Activated CD4-positive, alpha-beta T cell treated with anti-CD3 and anti-CD28 coated beads, Interleukin-2, amount 10 ng/mL, durations not matched to agents 24 days and 14 days (primary cell): Measurements from ENCODE around the gene PALMD. TPM values are rescaled to one million over a fixed set of nuclear protein-coding genes. Genes with fewer than 3 reads are reported as not detected.
A peak's percentile ranks its signal among the peaks of the same experiment; 100 is the strongest.

ENCODE experiments used
- DNase-seq: peaks from one replicate; pipeline ENCODE4 v3.0.0; 2022
- H3K27ac Mint-ChIP-seq: one replicate; pipeline ENCODE4 v1.8.0; 2022; ENCODE audit warnings: mild to moderate bottlenecking, mixed read lengths
- H3K27me3 Mint-ChIP-seq: one replicate; pipeline ENCODE4 v1.8.0; 2022; ENCODE audit warnings: mixed read lengths
- H3K36me3 Mint-ChIP-seq: one replicate; pipeline ENCODE4 v1.8.0; 2022; ENCODE audit warnings: low read depth, mild to moderate bottlenecking, mixed read lengths
- H3K4me1 Mint-ChIP-seq: one replicate; pipeline ENCODE4 v1.8.0; 2021; ENCODE audit warnings: mixed read lengths
- H3K4me3 Mint-ChIP-seq: one replicate; pipeline ENCODE4 v1.8.0; 2022; ENCODE audit warnings: mild to moderate bottlenecking, moderate library complexity, mixed read lengths
- H3K9me3 Mint-ChIP-seq: one replicate; pipeline ENCODE4 v1.8.0; 2021; ENCODE audit warnings: mixed read lengths
- intact Hi-C: fragments of 100-400 bp; cut with micrococcal nuclease; formaldehyde crosslinking; loops from one replicate; pipeline ENCODE4 v1.15.1; 2023
- total RNA-seq: library from RNA; stranded (reverse); gene quantifications from 2 replicates; pipeline ENCODE4 v1.2.3, GENCODE V29; 2022

Gene PALMD
- total RNA-seq, 1 donor from 2014 or later = not detected

- Mint-ChIP-seq H3K27me3 (peaks cover 21% of the 10 kb centered on the region), H3K4me3 (no peak overlapping the region), H3K4me1 (no peaks in the 10 kb centered on the region), H3K36me3 (no peaks in the 10 kb centered on the region), H3K27ac (no peak overlapping the region), H3K9me3 (no peaks in the 10 kb centered on the region)
- DNase-seq = no peak
- intact Hi-C loops = no loop called here
Measured at GRCh38 chr1:99675994-99676393, 30.1 kb downstream of the PALMD start.

GRCh38 chr1:99676876-99677275 lies 31.0 kb downstream of the PALMD start:
- DNase-seq = no peak
- Mint-ChIP-seq H3K4me1 (no peaks in the 10 kb centered on the region), H3K36me3 (no peaks in the 10 kb centered on the region), H3K9me3 (no peaks in the 10 kb centered on the region), H3K27me3 (peaks cover 23% of the 10 kb centered on the region), H3K27ac (no peak overlapping the region), H3K4me3 (no peak overlapping the region)
- intact Hi-C loops = no loop called here

DNA sequence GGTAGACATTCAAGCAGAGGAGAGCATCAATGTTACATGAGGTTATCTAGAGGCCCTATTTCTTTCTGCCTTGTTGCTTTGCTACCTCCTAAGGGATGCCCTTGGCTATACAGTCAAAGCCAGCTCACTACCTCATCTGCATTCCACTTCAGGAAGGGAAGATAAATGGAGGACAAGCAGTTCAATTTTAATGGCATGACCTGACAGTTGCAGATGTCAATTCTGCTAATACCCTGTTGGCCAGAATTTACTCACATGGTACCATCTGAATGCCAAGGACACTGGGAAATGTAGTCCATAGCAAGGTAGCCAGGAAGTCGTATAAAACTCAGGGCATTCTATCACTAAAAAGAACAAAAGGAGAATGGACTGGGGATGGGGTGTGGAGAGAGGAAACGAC lies 31.5 kb downstream of the PALMD start:
- Mint-ChIP-seq H3K4me3 (no peak overlapping the region), H3K9me3 (no peaks in the 10 kb centered on the region), H3K27ac (no peak overlapping the region), H3K27me3 (peaks cover 21% of the 10 kb centered on the region), H3K36me3 (no peaks in the 10 kb centered on the region), H3K4me1 (no peaks in the 10 kb centered on the region)
- intact Hi-C loops = no loop called here
- DNase-seq = no peak

GRCh38 chr1:99680270-99680669 lies 34.4 kb downstream of the PALMD start:
- H3K27ac Mint-ChIP-seq = no peak overlapping the region
- no peak overlapping the region for H3K4me3 Mint-ChIP-seq
- H3K36me3 Mint-ChIP-seq = no peaks in the 10 kb centered on the region
- no peaks in the 10 kb centered on the region for H3K9me3 Mint-ChIP-seq
- DNase-seq = peak; percentile 50
- peaks cover 8% of the 10 kb centered on the region for H3K27me3 Mint-ChIP-seq
- H3K4me1 Mint-ChIP-seq = no peaks in the 10 kb centered on the region
- intact Hi-C loops = no loop called here

DNA sequence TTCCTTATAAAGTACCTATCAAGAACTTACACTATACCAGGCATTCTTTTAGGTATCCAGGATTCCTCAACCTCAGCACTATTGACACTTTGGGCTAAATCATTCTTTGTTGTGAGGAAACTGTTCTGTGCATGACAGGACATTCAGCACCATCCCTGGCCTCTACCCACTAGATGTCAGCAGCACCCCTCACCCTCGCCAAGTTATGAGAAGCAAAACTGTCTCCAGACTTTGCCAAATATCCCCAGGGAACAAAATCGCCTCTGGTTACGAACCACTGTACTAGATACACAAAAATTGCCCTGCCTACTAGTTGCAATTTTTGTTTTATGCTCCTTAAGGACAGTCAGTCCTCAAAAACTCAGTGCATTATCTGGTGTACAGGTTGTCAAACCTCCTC lies 35.7 kb downstream of the PALMD start:
- no peaks in the 10 kb centered on the region for H3K36me3 Mint-ChIP-seq
- intact Hi-C loops = no loop called here
- H3K27me3 Mint-ChIP-seq = peaks cover 8% of the 10 kb centered on the region
- no peak for DNase-seq
- H3K4me1 Mint-ChIP-seq = no peaks in the 10 kb centered on the region
- H3K27ac Mint-ChIP-seq = no peak overlapping the region
- H3K4me3 Mint-ChIP-seq = no peak overlapping the region
- H3K9me3 Mint-ChIP-seq = no peaks in the 10 kb centered on the region

GRCh38 chr1:99682291-99682751 lies 36.4 kb downstream of the PALMD start:
- Mint-ChIP-seq H3K9me3 (no peaks in the 10 kb centered on the region), H3K27me3 (peaks cover 3% of the 10 kb centered on the region), H3K4me3 (no peak overlapping the region), H3K4me1 (no peaks in the 10 kb centered on the region), H3K27ac (no peak overlapping the region), H3K36me3 (no peaks in the 10 kb centered on the region)
- intact Hi-C loops = no loop called here
- peak; percentile 36 for DNase-seq

GRCh38 chr1:99685516-99686180 lies 39.7 kb downstream of the PALMD start:
- intact Hi-C loops = loop anchor here (5.0 kb wide), 1 partner anchor 503 kb away; no protein-coding TSS in a partner anchor
- peaks cover 8% of the 10 kb centered on the region for H3K27me3 Mint-ChIP-seq
- no peak overlapping the region for H3K4me3 Mint-ChIP-seq
- no peak overlapping the region for H3K27ac Mint-ChIP-seq
- no peaks in the 10 kb centered on the region for H3K9me3 Mint-ChIP-seq
- DNase-seq = peak; percentile 77
- no peaks in the 10 kb centered on the region for H3K4me1 Mint-ChIP-seq
- H3K36me3 Mint-ChIP-seq = no peaks in the 10 kb centered on the region

GRCh38 chr1:99691175-99691574 lies 45.3 kb downstream of the PALMD start:
- Mint-ChIP-seq H3K27ac (no peak overlapping the region), H3K27me3 (peaks cover 15% of the 10 kb centered on the region), H3K4me1 (no peaks in the 10 kb centered on the region), H3K9me3 (no peaks in the 10 kb centered on the region), H3K36me3 (no peaks in the 10 kb centered on the region), H3K4me3 (no peak overlapping the region)
- DNase-seq = no peak
- intact Hi-C loops = no loop called here

DNA sequence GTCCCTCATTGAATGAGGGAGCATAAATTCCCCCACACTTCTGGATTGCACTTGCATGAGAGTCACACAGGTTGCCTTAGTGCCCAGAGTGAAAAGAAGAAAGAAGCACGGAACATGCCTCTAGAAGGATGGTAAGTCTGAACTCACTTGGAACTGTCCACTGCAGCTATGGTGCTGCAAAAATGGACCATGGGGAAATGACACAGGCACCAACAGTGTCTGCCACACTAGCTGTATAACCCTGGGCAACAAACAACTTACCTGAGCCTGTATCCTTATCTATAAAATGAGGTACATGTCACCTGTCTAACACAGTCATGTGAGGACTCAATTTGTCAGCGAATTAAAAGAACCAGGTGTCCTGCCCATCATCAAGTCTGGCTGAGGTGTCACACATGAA lies 50.7 kb downstream of the PALMD start:
- H3K27ac Mint-ChIP-seq = no peak overlapping the region
- no peaks in the 10 kb centered on the region for H3K4me1 Mint-ChIP-seq
- no peak for DNase-seq
- peaks cover 30% of the 10 kb centered on the region for H3K27me3 Mint-ChIP-seq
- intact Hi-C loops = no loop called here
- H3K36me3 Mint-ChIP-seq = no peaks in the 10 kb centered on the region
- H3K9me3 Mint-ChIP-seq = no peaks in the 10 kb centered on the region
- no peak overlapping the region for H3K4me3 Mint-ChIP-seq

- H3K4me1 Mint-ChIP-seq = no peaks in the 10 kb centered on the region
- H3K4me3 Mint-ChIP-seq = no peak overlapping the region
- DNase-seq = no peak
- H3K27ac Mint-ChIP-seq = no peak overlapping the region
- peaks cover 38% of the 10 kb centered on the region for H3K27me3 Mint-ChIP-seq
- intact Hi-C loops = no loop called here
- H3K9me3 Mint-ChIP-seq = no peaks in the 10 kb centered on the region
- H3K36me3 Mint-ChIP-seq = no peaks in the 10 kb centered on the region
Measured at GRCh38 chr1:99697580-99697979, 51.7 kb downstream of the PALMD start.

DNA sequence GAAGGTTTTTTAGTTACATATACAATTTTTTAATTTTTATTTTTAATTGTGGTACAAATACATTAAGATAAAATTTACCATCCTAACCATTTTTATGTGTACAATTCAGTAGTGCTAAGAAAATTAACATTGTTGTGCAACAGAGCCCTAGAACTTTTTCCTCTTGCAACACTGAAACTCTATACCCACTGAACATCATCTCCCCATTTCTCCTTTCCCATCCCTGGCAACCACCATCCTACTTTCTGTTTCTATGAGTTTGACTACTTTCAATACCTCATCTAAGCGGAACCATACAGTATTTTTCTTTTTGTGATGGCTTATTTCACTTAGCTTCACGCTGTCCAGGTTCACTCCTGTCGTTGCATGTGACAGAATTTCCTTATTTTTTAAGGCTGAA lies 54.1 kb downstream of the PALMD start:
- H3K4me3 Mint-ChIP-seq = no peak overlapping the region
- peaks cover 5% of the 10 kb centered on the region for H3K4me1 Mint-ChIP-seq
- no peaks in the 10 kb centered on the region for H3K9me3 Mint-ChIP-seq
- H3K27me3 Mint-ChIP-seq = peaks cover 39% of the 10 kb centered on the region
- H3K36me3 Mint-ChIP-seq = no peaks in the 10 kb centered on the region
- intact Hi-C loops = no loop called here
- no peak overlapping the region for H3K27ac Mint-ChIP-seq
- DNase-seq = no peak

- Mint-ChIP-seq H3K4me1 (peaks cover 5% of the 10 kb centered on the region), H3K27ac (no peak overlapping the region), H3K9me3 (no peaks in the 10 kb centered on the region), H3K27me3 (peaks cover 34% of the 10 kb centered on the region), H3K36me3 (no peaks in the 10 kb centered on the region), H3K4me3 (no peak overlapping the region)
- DNase-seq = no peak
- intact Hi-C loops = no loop called here
Measured at GRCh38 chr1:99702221-99702620, 56.3 kb downstream of the PALMD start.

DNA sequence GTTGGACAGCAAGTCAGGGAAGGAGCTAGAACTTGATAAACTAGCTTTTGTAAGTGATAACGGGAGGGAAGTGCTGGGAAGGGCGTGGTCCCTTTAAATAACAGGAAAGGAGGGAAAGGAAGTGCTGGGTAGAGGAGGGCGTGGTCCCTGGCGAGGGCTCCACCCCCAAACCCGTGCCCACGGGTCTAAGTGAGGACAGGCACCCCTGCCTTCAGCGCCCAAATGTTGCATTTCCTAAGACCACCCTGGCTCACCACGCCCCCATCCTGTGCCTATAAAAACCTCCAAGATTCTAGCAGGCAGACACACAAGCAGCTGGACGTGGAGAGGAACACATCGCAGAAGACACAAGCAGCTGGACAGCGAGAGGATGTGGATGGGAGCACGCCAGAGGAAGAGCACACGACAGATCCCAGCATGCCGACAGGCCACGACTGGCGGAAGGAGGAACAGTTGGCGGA lies 58.5 kb downstream of the PALMD start:
- Mint-ChIP-seq H3K27me3 (peaks cover 19% of the 10 kb centered on the region), H3K36me3 (no peaks in the 10 kb centered on the region), H3K9me3 (no peaks in the 10 kb centered on the region), H3K4me3 (peak overlapping the region; percentile 4), H3K4me1 (peaks cover 5% of the 10 kb centered on the region), H3K27ac (no peak overlapping the region)
- intact Hi-C loops = no loop called here
- no peak for DNase-seq

- intact Hi-C loops = no loop called here
- no peak overlapping the region for H3K27ac Mint-ChIP-seq
- H3K9me3 Mint-ChIP-seq = no peaks in the 10 kb centered on the region
- H3K27me3 Mint-ChIP-seq = peaks cover 15% of the 10 kb centered on the region
- peaks cover 7% of the 10 kb centered on the region for H3K4me1 Mint-ChIP-seq
- H3K4me3 Mint-ChIP-seq = no peak overlapping the region
- no peaks in the 10 kb centered on the region for H3K36me3 Mint-ChIP-seq
- no peak for DNase-seq
Measured at GRCh38 chr1:99705385-99705784, 59.5 kb downstream of the PALMD start.
